Immature natural killer cell (primary cell): ENCODE data around the gene NVL. TPM values are rescaled to one million over a fixed set of nuclear protein-coding genes. Genes with fewer than 3 reads are reported as not detected.

ENCODE experiments used
- DNase-seq, 3 donors: peaks; one replicate each; pipeline ENCODE4 v3.0.0; 2022; ENCODE audit warnings: mixed read lengths in 1 of 3
- H3K27ac Mint-ChIP-seq, 6 donors: one replicate each; pipeline ENCODE4 v1.8.0; 2020; ENCODE audit warnings: mixed read lengths in 6 of 6, mild to moderate bottlenecking in 5 of 6, inconsistent platforms in 4 of 6, moderate library complexity in 3 of 6
- H3K27me3 Mint-ChIP-seq, 3 donors: one replicate each; pipeline ENCODE4 v1.8.0; 2020 to 2021; ENCODE audit warnings: low read depth in 3 of 3, mild to moderate bottlenecking in 3 of 3, mixed read lengths in 3 of 3, moderate library complexity in 3 of 3, inconsistent platforms in 1 of 3
- H3K36me3 Mint-ChIP-seq, 3 donors: one replicate each; pipeline ENCODE4 v1.8.0; 2020; ENCODE audit warnings: mixed read lengths in 3 of 3, inconsistent platforms in 2 of 3, mild to moderate bottlenecking in 2 of 3
- H3K4me1 Mint-ChIP-seq, 2 donors: one replicate each; pipeline ENCODE4 v1.8.0; 2020; ENCODE audit warnings: inconsistent platforms in 2 of 2, mild to moderate bottlenecking in 2 of 2, mixed read lengths in 2 of 2, moderate library complexity in 1 of 2
- H3K4me3 Mint-ChIP-seq, 5 donors: one replicate each; pipeline ENCODE4 v1.8.0; 2020; ENCODE audit warnings: mild to moderate bottlenecking in 5 of 5, mixed read lengths in 5 of 5, inconsistent platforms in 3 of 5, moderate library complexity in 3 of 5
- H3K9me3 Mint-ChIP-seq, 6 donors: one replicate each; pipeline ENCODE4 v1.8.0; 2020; ENCODE audit warnings: mild to moderate bottlenecking in 6 of 6, mixed read lengths in 6 of 6, inconsistent platforms in 4 of 6, moderate library complexity in 3 of 6
- polyA plus RNA-seq, 3 donors: library from polyadenylated mRNA; unstranded; fragments of 300-500 nt; fragmentation: Illumina TruSeq; gene quantifications; one replicate each; pipeline ENCODE4 v1.2.3, GENCODE V29; 2021

NVL gene
- polyA plus RNA-seq, 3 donors from 2014 or later = 6.6 to 19.5 (median 14.9) TPM

DNA sequence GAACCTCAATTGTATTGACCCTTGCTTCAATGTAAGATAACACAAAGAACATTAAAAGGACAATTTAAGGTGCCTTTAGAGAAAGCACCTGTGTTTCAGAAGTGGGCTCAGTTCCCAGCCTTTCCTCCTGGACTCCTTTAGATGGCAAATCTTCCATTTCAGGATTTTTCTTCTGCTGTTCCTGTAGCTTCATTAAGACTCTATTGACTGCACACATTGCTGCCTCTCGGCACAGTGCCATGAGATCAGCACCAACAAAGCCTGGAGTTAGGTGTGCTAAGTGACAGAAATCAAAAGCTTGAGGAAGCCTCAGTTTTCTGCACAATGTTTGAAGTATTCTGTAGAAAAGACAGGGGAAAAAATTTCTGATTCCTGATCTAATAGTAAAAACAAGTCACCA, 40.6 kb downstream of the NVL start:
- no peak for DNase-seq
- H3K4me3 Mint-ChIP-seq = no peak overlapping the region
- H3K9me3 Mint-ChIP-seq = no peaks in the 10 kb centered on the region
- peak overlapping the region in 1 of 6 donors; percentile 33 for H3K27ac Mint-ChIP-seq
- no peaks in the 10 kb centered on the region for H3K27me3 Mint-ChIP-seq
- peaks cover 0 to 32% (median 7%) of the 10 kb centered on the region in 3 donors for H3K36me3 Mint-ChIP-seq
- no peaks in the 10 kb centered on the region for H3K4me1 Mint-ChIP-seq

DNA sequence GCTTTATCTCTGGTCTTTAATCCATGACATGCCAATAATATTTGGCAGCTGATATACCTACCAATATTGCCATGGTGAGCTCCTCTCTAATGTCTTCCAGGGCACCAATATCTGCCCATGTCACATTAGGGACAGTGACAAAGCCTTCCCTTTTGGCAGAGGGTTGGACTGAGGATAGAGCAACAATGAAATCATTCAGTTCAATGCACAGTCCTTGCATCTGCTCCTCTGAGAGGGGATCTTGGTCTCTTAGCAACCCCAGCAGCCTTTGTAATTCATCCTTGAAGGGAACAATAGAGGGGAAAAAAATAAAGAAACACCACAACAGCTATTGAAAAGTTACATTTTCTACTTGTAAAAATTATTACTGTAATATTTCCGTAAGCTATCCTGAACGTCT, 42.3 kb downstream of the NVL start:
- Mint-ChIP-seq H3K36me3 (peaks cover 4 to 34% (median 7%) of the 10 kb centered on the region in 3 donors), H3K4me3 (no peak overlapping the region)

DNA sequence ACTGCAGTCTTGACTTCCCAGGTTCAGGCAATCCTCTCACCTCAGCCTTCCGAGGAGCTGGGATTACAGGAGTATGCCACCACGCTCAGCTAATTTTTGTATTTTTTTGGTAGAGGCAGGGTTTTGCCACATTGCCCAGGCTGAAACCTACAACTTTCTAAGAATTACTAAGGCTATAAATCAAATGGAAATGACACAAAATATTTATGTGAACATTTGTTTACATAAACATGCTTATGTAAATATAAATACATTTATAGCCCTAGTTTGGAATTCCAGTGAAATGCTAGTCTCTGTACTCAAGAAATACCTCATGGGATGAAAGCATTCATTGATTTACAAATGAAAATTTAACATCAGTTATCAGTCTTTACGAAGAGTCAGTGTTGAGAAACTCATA, 47.8 kb downstream of the NVL start:
- Mint-ChIP-seq H3K27ac (no peak overlapping the region), H3K36me3 (peaks cover 7 to 36% (median 18%) of the 10 kb centered on the region in 3 donors), H3K4me3 (no peak overlapping the region), H3K27me3 (no peaks in the 10 kb centered on the region), H3K9me3 (no peaks in the 10 kb centered on the region), H3K4me1 (no peaks in the 10 kb centered on the region)
- DNase-seq = no peak

More for the DNA sequence above, 42.3 kb downstream of the NVL start:
- H3K27me3 Mint-ChIP-seq = no peaks in the 10 kb centered on the region
- no peak for DNase-seq
- no peaks in the 10 kb centered on the region for H3K4me1 Mint-ChIP-seq
- no peak overlapping the region for H3K27ac Mint-ChIP-seq
- H3K9me3 Mint-ChIP-seq = no peaks in the 10 kb centered on the region

GRCh38 chr1:224276771-224277487, 53.0 kb downstream of the NVL start:
- Mint-ChIP-seq H3K4me1 (peaks cover 0 to 2% of the 10 kb centered on the region in 2 donors), H3K4me3 (no peak overlapping the region), H3K27me3 (no peaks in the 10 kb centered on the region), H3K27ac (peak overlapping the region in 2 of 6 donors; percentile 38 to 44), H3K9me3 (no peaks in the 10 kb centered on the region), H3K36me3 (peaks cover 5 to 27% (median 8%) of the 10 kb centered on the region in 3 donors)
- no peak for DNase-seq

GRCh38 chr1:224274970-224275626, 54.9 kb downstream of the NVL start:
- Mint-ChIP-seq H3K27ac (peak overlapping the region in 4 of 6 donors; percentile 22 to 63 (median 28)), H3K9me3 (no peaks in the 10 kb centered on the region), H3K36me3 (peaks cover 6 to 19% (median 8%) of the 10 kb centered on the region in 3 donors), H3K4me3 (no peak overlapping the region), H3K27me3 (no peaks in the 10 kb centered on the region), H3K4me1 (peaks cover 0 to 2% of the 10 kb centered on the region in 2 donors)
- DNase-seq = no peak

GRCh38 chr1:224273641-224274040, 56.3 kb downstream of the NVL start:
- peaks cover 9 to 25% (median 14%) of the 10 kb centered on the region in 3 donors for H3K36me3 Mint-ChIP-seq
- H3K27ac Mint-ChIP-seq = peak overlapping the region in 1 of 6 donors; percentile 20

GRCh38 chr1:224271106-224271505, 58.9 kb downstream of the NVL start:
- Mint-ChIP-seq H3K4me1 (peaks cover 0 to 2% of the 10 kb centered on the region in 2 donors), H3K27ac (no peak overlapping the region)

More at GRCh38 chr1:224273641-224274040, 56.3 kb downstream of the NVL start:
- no peaks in the 10 kb centered on the region for H3K9me3 Mint-ChIP-seq
- no peaks in the 10 kb centered on the region for H3K27me3 Mint-ChIP-seq
- H3K4me1 Mint-ChIP-seq = peaks cover 0 to 2% of the 10 kb centered on the region in 2 donors
- DNase-seq = no peak
- no peak overlapping the region for H3K4me3 Mint-ChIP-seq

DNA sequence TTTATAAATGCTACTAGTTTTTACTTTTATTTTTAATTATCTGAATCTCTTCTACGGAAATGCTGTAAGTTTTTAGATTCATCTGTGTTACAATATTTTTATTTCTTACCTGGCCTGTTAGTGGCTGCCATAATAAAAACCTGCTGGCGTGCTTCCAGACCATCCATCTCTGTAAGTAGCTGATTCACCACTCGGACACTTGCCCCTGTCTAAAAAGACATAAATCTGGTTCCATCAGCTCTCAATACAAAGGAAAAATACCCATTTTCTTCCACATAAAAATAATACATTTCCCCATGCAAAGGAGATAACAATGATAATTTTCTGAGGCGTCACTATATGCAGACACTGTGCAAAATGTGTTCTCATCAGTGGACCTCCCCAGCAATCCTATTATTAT, 62.0 kb downstream of the NVL start:
- no peaks in the 10 kb centered on the region for H3K9me3 Mint-ChIP-seq
- H3K27ac Mint-ChIP-seq = no peak overlapping the region
- H3K27me3 Mint-ChIP-seq = no peaks in the 10 kb centered on the region
- H3K4me3 Mint-ChIP-seq = no peak overlapping the region
- no peak for DNase-seq
- no peaks in the 10 kb centered on the region for H3K4me1 Mint-ChIP-seq
- H3K36me3 Mint-ChIP-seq = peaks cover 16 to 30% (median 19%) of the 10 kb centered on the region in 3 donors

More at GRCh38 chr1:224271106-224271505, 58.9 kb downstream of the NVL start:
- no peaks in the 10 kb centered on the region for H3K9me3 Mint-ChIP-seq
- H3K36me3 Mint-ChIP-seq = peaks cover 17 to 27% (median 19%) of the 10 kb centered on the region in 3 donors
- no peak for DNase-seq
- no peak overlapping the region for H3K4me3 Mint-ChIP-seq
- no peaks in the 10 kb centered on the region for H3K27me3 Mint-ChIP-seq

GRCh38 chr1:224266915-224267856, 62.8 kb downstream of the NVL start:
- H3K4me1 Mint-ChIP-seq = peaks cover 0 to 1% of the 10 kb centered on the region in 2 donors
- H3K4me3 Mint-ChIP-seq = no peak overlapping the region
- H3K9me3 Mint-ChIP-seq = no peaks in the 10 kb centered on the region
- no peaks in the 10 kb centered on the region for H3K27me3 Mint-ChIP-seq
- H3K27ac Mint-ChIP-seq = peak overlapping the region in 1 of 6 donors; percentile 0
- no peak for DNase-seq
- peaks cover 16 to 35% (median 23%) of the 10 kb centered on the region in 3 donors for H3K36me3 Mint-ChIP-seq

GRCh38 chr1:224266105-224266914, 63.7 kb downstream of the NVL start:
- Mint-ChIP-seq H3K27me3 (no peaks in the 10 kb centered on the region), H3K4me3 (no peak overlapping the region), H3K36me3 (peaks cover 16 to 36% (median 23%) of the 10 kb centered on the region in 3 donors), H3K9me3 (no peaks in the 10 kb centered on the region), H3K4me1 (peaks cover 0 to 2% of the 10 kb centered on the region in 2 donors), H3K27ac (peak overlapping the region in 1 of 6 donors; percentile 17)
- no peak for DNase-seq

- Mint-ChIP-seq H3K36me3 (peaks cover 12 to 33% (median 18%) of the 10 kb centered on the region in 3 donors), H3K27me3 (no peaks in the 10 kb centered on the region), H3K9me3 (no peaks in the 10 kb centered on the region), H3K4me3 (no peak overlapping the region), H3K4me1 (peaks cover 0 to 2% of the 10 kb centered on the region in 2 donors), H3K27ac (peak overlapping the region in 1 of 6 donors; percentile 5)
- no peak for DNase-seq
Observed at GRCh38 chr1:224264321-224264720, 65.7 kb downstream of the NVL start.

DNA sequence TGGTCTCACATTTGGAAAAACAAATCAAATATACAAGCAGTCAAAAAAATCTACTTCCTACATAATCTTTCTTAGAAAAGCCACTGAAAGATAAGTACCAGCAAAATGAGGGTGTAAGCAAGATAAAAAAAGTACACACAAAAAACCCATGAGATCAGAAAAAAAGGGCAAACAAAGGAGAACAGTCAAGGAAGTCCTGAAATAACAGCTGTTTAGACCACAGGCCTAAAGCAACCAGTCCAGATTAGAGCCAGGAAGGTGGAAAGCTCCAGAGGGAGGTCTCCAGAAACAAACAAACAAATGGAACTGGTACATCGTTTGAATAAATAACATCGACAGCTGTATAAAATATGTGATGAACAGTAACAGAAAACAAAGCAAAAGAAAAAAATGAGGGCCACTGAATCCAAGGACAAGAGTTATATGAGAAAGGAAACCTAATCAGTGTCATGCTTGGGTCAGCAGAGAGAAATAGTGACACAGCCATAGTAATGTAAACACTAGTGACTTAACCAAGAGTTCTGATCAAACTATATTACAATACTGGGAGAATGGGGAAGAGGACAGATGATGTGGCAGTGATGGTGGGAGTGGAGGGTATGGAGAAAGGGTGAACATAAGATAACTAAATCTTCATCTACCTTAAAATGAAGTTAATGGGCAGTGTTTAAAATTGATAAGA, 67.5 kb downstream of the NVL start:
- H3K27me3 Mint-ChIP-seq = no peaks in the 10 kb centered on the region

More for the DNA sequence above, 67.5 kb downstream of the NVL start:
- Mint-ChIP-seq H3K9me3 (no peaks in the 10 kb centered on the region), H3K4me3 (no peak overlapping the region), H3K27ac (peak overlapping the region in 2 of 6 donors; percentile 1 to 3), H3K36me3 (peaks cover 12 to 35% (median 12%) of the 10 kb centered on the region in 3 donors), H3K4me1 (peaks cover 0 to 2% of the 10 kb centered on the region in 2 donors)
- no peak for DNase-seq
